HG03103 (cell line): ENCODE measurements around the gene SUZ12.
"Not testable (repeated sequence)": the region's sequence is repeated elsewhere in the genome, so short reads cannot be mapped to it uniquely, and the experiment has no call there.

ENCODE experiments used
- ATAC-seq: cut with Tn5 transposase; IDR thresholded peaks from one replicate; pipeline ENCODE4 v1.9.1; 2021; ENCODE audit warnings: low read depth; ENCODE audit not compliant: unreplicated experiment

The SUZ12 gene

DNA sequence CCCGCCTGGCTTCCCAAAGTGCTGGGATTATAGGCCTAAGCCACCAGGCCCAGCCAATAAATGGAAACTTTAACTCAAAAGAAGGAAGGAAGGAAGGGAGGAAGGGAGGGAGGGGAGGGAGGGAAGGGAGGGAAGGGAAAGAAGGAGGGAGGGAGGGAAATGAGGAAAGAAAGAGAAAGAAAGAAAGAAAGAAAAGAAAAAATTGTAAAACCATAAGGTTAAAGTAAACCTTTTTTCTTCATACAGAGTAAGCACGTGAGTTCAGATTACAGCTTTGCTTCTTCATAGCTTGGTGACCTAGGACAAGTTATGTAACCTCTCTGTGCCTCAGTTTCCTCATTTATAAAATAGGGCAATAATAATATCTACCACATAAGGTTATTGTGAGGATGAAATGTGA is 96.4 kb downstream of the SUZ12 start:
- ATAC-seq: no peak

DNA sequence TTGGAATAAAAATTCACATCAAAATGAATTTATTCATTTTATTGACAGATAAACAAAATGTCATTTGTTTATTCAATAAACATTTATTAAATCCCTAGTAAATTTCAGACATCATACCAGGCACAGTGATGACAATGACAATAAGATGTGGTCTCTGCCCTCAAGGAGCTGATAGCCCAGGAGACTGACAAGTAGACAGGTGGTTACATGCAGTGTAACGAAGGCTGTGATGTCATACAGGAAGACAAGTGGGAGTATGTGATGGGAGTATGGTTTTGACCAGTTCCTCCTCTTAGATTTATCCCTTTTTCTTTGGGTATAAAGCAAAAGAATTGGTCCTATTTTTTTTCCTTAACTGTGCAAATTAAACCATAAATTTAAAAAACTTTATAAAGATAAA is 97.0 kb downstream of the SUZ12 start:
- not testable (repeated sequence) for ATAC-seq

DNA sequence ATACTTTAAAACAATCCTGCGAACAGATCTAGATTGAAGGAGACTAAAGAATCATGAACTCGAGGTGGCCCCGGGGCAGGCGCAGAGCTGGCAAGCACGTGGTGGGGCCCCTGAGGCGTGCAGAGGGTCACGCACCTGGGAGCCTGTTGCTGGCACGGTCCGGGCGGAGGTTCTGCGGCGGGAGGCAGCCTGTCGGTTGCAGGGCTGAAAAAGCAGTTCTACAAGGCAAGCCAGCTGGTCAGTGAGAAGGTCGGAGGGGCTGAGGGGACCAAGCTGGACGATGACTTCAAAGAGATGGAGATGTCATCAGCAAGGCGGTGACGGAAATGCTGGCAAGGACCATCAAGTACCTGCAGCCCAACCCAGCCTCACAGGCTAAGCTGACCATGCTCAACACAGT is 103.4 kb downstream of the SUZ12 start:
- ATAC-seq: not testable (repeated sequence)

DNA sequence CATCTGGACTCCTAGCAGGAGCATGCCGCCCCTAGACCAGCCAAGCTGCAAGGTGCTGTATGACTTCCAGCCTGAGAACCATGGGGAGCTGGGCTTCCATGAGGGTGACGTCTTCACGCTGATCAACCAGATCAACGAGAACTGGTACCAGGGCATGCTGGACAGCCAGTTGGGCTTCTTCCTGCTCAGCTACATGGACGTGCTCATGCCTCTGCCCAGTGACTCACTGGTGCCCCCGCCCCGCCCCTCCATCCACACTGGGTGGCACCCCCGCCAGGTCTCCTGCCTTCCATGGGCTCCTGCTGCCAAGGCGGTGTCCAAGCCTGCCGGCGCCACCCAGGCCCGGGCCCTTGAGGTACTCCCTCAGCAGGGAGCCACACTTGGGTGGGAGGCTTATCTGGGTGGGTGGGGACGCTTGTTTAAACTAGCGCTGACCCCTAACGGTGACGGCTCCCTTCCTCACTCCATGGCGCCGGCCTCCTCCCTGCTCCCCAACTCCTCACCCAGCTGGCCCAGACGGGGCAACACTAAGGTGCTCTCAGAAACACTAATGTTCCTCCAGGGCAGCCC is 104.6 kb downstream of the SUZ12 start:
- ATAC-seq: not testable (repeated sequence)

DNA sequence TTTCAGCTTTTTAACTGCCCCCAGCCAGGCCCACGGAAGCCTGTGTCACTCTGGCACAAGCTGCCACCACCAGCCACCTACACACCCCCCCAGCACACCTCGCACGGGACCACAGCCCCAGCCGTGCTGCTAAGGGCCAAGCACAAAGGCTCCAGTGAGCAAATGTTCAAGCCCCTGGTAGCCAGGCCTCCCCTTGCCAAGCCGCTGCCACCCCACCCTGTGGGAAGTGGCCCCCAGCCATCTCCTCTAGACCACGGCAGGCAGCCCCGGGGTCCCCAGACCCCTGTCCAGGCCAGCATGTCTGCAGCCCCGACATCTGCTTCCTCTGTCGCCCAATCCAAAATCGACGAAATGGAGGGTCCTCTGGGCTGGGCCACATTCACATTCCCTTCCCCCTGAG is 105.5 kb downstream of the SUZ12 start:
- not testable (repeated sequence) for ATAC-seq

DNA sequence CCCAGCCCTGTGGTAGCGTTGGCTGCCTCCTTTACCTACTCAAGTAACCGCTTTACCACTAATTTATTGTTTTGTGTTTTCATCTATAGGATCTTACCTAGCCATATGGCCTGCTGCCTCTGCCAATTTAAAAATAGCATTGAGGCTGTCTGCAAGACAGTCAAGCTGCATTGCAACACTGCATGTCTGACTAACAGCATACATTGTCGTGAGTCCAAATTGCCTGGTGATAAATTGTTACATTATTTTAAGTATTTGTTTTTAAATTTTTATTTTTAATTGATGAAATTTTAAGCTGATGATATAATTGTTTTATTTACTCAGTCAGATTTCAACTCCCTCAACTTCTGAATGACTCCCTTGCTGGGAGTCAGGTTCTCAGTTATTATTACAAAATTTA is 108.8 kb downstream of the SUZ12 start:
- not testable (repeated sequence) for ATAC-seq

DNA sequence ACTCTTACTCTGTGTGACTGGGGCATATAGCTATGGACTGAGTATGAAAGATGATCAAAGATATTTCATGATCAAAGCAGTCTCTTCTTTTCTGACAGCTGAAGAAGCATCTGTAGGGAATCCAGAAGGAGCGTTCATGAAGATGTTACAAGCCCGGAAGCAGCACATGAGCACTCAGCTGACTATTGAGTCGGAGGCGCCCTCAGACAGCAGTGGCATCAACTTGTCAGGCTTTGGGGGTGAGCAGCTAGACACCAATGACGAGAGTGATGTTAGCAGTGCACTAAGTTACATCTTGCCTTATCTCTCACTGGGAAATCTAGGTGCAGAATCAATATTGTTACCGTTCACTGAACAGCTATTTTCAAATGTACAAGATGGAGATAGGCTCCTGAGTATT is 110.9 kb downstream of the SUZ12 start:
- not testable (repeated sequence) for ATAC-seq
